Mesenteric fat pad (tissue), 1 donor: Measurements from ENCODE around the gene CIT. TPM values are rescaled to one million over a fixed set of nuclear protein-coding genes. Genes with fewer than 3 reads are reported as not detected.
A peak's percentile ranks its signal among the peaks of the same experiment; 100 is the strongest.

ENCODE experiments used
- DNase-seq: peaks from one replicate; pipeline ENCODE4 v3.0.0-alpha.2; 2020; ENCODE audit warnings: low spot score
- long read RNA-seq: library from polyadenylated mRNA; unstranded; transcript quantifications from one replicate; pipeline ENCODE4 v2.0.0, GENCODE V29; 2020
- total RNA-seq: library from RNA; stranded (reverse); fragmentation: NEBNext Ultra II Directional; extraction: Animal tissue kit (Norgen Biotek cat#: 25700); gene quantifications from one replicate; pipeline ENCODE4 v1.2.1, GENCODE V29; 2021
- donor health status: DM: yes; HTN: yes; CAD: no.

The CIT gene
- 2.4 TPM for total RNA-seq
- long read RNA-seq, partial matches to known transcripts: 0 of 1 reads
- long read RNA-seq, other reads (novel, unspliced or antisense): 1 of 1 reads

GRCh38 chr12:119876761-119877638 is at the start of gene CIT:
Gene CIT, minus strand, starts transcription at chr12:119877320. Its CDS starts 1,152 bp downstream, at chr12:119876168.
- peak; percentile 92 for DNase-seq

DNA sequence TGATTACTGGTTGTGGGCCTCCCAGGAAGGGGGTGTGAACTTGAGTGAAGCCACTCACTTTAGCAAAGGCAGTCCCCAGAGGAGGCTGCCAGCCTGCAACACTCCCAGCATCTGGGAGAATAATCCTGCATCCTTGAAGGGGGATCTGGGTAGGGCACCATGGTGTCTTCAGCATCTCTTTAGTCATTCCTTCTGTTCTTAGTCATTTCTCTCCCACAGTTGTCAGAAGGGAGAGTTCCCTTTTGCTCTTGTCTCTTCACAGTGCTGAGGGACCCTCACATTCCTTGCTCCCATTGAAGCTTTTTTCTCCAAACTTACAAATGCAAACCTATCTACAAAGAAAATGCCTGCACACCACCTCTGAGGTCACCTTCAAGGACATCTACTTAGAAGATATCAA is 48.1 kb upstream of the CIT start:
- no peak for DNase-seq

DNA sequence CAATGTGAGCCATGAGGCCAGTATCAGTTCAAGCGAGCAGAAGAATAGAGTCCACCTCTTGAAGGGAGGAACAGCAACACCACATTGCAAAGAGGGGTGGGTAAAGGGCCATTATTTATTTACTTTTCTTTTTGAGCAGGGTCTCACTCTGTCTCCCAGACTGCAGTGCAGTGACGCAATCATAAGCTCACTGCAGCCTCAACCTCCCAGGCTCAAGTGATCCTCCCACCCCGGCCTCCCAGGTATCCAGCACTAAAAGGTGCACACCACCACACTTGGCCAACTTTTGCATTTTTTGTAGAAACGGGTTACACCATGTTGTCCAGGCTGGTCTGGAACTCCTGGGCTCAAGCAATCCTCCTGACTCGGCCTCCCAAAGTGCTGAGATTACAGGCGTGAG is 42.9 kb upstream of the CIT start:
- DNase-seq: no peak

- DNase-seq: no peak
Observed at GRCh38 chr12:119915894-119916510, 38.9 kb upstream of the CIT start.

GRCh38 chr12:119914666-119915065 is 37.5 kb upstream of the CIT start:
- no peak for DNase-seq

GRCh38 chr12:119913536-119914330 is 36.6 kb upstream of the CIT start:
- DNase-seq: no peak

DNA sequence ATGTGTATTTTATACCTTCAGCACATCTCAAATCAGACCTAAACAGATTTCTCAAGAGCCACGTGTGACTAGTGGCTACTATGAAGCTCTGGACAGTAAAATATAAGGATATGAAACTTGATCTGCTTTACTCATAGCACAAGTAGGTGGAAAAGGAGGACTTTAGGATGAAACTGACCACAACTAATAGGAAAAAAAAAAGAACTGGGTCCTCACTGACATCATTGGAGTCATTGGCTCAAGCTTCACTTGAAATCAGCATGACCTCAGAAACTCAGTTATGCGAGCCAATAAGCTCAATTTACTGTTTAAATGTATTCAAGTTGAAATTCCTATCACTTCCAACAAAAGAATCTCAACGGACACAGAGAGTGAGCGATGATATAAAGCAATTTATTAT is 34.1 kb upstream of the CIT start:
- no peak for DNase-seq

DNA sequence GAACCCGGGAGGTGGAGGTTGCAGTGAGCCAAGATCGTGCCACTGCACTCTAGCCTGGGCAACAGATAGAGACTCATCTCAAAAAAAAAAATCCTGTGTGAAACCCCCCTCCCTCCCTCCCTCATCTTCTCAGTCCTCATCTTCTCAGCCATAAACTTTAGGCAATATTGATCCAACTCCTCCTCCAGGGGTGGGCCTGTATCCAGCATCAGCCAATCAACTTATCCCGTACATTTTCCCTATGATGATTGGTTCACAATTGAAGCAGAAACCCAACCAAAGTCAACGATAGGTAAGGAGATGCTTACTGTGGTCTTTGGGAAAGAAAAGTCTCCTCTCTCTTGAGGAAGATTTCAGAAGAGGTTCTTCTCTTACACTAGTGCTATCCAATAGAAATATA is 33.5 kb upstream of the CIT start:
- DNase-seq: no peak

GRCh38 chr12:119902084-119902509 is 25.0 kb upstream of the CIT start:
- DNase-seq: no peak

DNA sequence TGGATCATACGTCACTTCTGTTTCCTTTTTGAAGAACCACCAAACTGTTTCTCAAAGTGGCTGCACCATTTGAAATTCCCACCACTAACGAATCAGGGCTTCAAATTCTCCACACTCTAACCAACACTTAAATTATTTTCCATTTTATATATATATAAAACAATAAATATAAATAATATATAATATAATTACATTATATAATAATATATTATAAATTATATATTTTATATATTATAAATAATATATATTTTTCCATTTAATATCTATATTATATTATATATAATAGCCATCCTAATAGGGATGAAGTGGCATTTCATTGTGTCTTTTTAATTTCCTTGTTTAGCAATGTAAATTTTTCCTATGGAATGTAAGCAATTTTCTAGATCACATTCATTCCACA is 24.6 kb upstream of the CIT start:
- DNase-seq: no peak

DNA sequence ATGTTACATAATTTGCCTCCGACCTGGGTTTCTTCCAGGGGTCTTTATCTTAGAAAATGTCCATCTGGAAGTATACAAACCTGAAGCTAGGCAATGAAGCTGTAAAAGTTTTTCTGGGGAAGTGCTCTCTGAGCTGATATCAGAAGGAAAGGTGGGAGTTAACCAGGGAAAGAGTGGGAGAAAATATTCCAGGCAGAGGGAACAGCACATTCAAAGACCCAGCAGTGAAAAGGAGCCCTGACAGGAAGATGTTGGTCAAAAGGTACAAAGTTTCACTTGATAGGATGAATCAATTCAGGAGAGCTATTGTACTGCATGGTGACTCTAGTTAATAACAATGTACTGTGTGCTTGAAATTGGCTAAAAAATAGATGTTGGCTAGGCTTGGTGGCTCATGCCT is 17.8 kb upstream of the CIT start:
- DNase-seq: no peak

GRCh38 chr12:119892611-119893010 is 15.5 kb upstream of the CIT start:
- DNase-seq: peak; percentile 84

GRCh38 chr12:119885549-119885948 is 8.4 kb upstream of the CIT start:
- DNase-seq: peak; percentile 3

DNA sequence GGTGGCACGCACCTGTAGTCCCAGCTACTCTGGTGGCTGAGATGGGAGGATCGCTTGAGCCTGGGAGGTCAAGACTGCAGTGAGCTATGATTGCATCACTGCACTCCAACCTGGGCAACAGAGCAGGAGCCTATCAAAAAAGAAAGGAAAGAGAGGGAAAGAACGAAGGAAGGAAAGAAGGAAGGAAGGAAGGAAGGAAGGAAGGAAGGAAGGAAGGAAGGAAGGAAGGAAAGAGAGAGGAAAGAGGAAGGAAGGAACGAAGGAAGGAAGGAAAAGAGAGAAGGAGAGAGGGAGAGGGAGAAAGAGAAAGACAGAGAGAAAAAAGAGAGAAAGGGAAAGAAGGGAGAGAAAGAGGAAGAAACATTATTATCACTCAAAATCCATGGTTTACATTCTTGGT is 6.7 kb upstream of the CIT start:
- peak; percentile 24 for DNase-seq

GRCh38 chr12:119883237-119883636 is 6.1 kb upstream of the CIT start:
- no peak for DNase-seq

DNA sequence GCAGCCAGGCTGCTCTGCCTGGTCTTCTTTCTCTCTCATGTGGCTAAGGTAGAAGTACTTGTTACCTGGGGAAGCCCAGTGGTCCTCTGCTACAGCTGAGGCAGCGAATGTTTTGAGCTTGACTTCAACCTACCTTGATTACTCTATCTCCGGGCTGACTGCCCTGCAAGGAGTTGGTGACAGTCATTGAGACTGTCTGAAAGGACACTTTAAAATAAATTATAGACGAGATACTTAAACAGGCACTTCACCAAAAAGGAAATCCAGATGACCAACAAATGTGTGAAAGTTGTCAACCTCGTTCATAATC is 474 bp upstream of the CIT start:
- no peak for DNase-seq

GRCh38 chr12:119870457-119870856 is 6.7 kb downstream of the CIT start:
- DNase-seq: no peak

DNA sequence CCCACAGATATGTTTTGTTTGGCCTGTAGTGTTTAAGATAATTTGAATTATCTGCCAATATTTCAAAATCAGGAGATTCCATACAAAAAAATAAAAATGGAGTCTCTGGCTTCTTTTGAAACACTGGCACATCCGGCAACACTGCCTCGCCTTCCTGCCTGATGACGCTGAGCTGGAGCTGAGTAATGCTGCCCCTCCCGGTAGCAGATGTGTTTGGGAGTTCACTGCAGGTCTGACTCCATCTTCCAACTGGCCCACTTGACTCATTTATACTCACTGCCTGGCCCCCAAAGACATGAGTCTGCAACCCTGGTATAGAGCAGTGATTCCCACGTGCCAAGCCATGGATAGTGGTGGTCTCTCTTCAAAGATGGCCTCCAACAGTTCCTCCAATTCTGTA is 7.4 kb downstream of the CIT start:
- DNase-seq: peak; percentile 41

GRCh38 chr12:119868992-119869391 is 8.1 kb downstream of the CIT start:
- DNase-seq: no peak

- DNase-seq: no peak
Observed at GRCh38 chr12:119864591-119864990, 12.5 kb downstream of the CIT start.

GRCh38 chr12:119859241-119859640 is 17.9 kb downstream of the CIT start:
- no peak for DNase-seq

- no peak for DNase-seq
Observed at GRCh38 chr12:119857041-119857591, 20.0 kb downstream of the CIT start.
